Measurements from ENCODE around the gene AGAP1. TPM values are rescaled to one million over a fixed set of nuclear protein-coding genes. Genes with fewer than 3 reads are reported as not detected.

AGAP1 gene
- total and polyA plus RNA-seq, 9 donors: 5.7 to 32.2 (median 20.2) TPM

GRCh38 chr2:236001166-236001828 lies 507.5 kb downstream of the AGAP1 start:
- H3K4me3 ChIP-seq: no peak overlapping the region
- H3K9me3 ChIP-seq: no peaks in the 10 kb centered on the region
- H3K27ac ChIP-seq: no peak overlapping the region
- no peaks in the 10 kb centered on the region for H3K27me3 ChIP-seq
- no peak for DNase-seq
- no peaks in the 10 kb centered on the region for H3K4me1 ChIP-seq (ENCODE audit: insufficient read depth)
- intact Hi-C loops (cut with DNase I): no loop called here
- no peak for TF ChIP-seq EP300 (IDR thresholded peaks at IDR 0.05)
- TF ChIP-seq CTCF (IDR thresholded peaks at IDR 0.05): no peak
- no peak for TF ChIP-seq POLR2A (IDR thresholded peaks at IDR 0.05)
- H3K36me3 ChIP-seq: no peaks in the 10 kb centered on the region
- WGBS, 3 donors: 84 to 90% (median 86%) methylated on average over 20 of the region's 20 CpGs

- no peak overlapping the region for H3K4me3 ChIP-seq
- no peaks in the 10 kb centered on the region for H3K27me3 ChIP-seq
- H3K27ac ChIP-seq: no peak overlapping the region
- intact Hi-C loops (cut with DNase I): no loop called here
- DNase-seq: no peak
- TF ChIP-seq POLR2A (IDR thresholded peaks at IDR 0.05): no peak
- TF ChIP-seq EP300 (IDR thresholded peaks at IDR 0.05): no peak
- TF ChIP-seq CTCF (IDR thresholded peaks at IDR 0.05): no peak
- 91 to 92% (median 92%) methylated on average over 8 of the region's 8 CpGs for WGBS, 3 donors
- no peaks in the 10 kb centered on the region for H3K9me3 ChIP-seq
- H3K4me1 ChIP-seq (ENCODE audit: insufficient read depth): no peaks in the 10 kb centered on the region
- no peaks in the 10 kb centered on the region for H3K36me3 ChIP-seq
Observed at GRCh38 chr2:236001854-236002253, 508.0 kb downstream of the AGAP1 start.

GRCh38 chr2:236008006-236008405 lies 514.2 kb downstream of the AGAP1 start:
- WGBS, 3 donors: 77 to 91% (median 84%) methylated on average over 6 of the region's 6 CpGs
- DNase-seq: no peak
- Histone ChIP-seq H3K27ac (no peak overlapping the region), H3K36me3 (no peaks in the 10 kb centered on the region), H3K9me3 (no peaks in the 10 kb centered on the region), H3K4me1 (ENCODE audit: insufficient read depth) (no peaks in the 10 kb centered on the region), H3K27me3 (no peaks in the 10 kb centered on the region), H3K4me3 (no peak overlapping the region)
- TF ChIP-seq CTCF (IDR thresholded peaks at IDR 0.05) (no peak), POLR2A (IDR thresholded peaks at IDR 0.05) (no peak), EP300 (IDR thresholded peaks at IDR 0.05) (no peak)
- intact Hi-C loops (cut with DNase I): no loop called here

- no peak for TF ChIP-seq EP300 (IDR thresholded peaks at IDR 0.05)
- no peak for TF ChIP-seq POLR2A (IDR thresholded peaks at IDR 0.05)
- H3K27me3 ChIP-seq: no peaks in the 10 kb centered on the region
- no peak overlapping the region for H3K4me3 ChIP-seq
- WGBS, 3 donors: 95 to 96% (median 95%) methylated on average over 9 of the region's 9 CpGs
- H3K27ac ChIP-seq: no peak overlapping the region
- DNase-seq: no peak
- intact Hi-C loops (cut with DNase I): no loop called here
- H3K36me3 ChIP-seq: no peaks in the 10 kb centered on the region
- H3K4me1 ChIP-seq (ENCODE audit: insufficient read depth): no peaks in the 10 kb centered on the region
- H3K9me3 ChIP-seq: no peaks in the 10 kb centered on the region
Observed at GRCh38 chr2:236008857-236009256, 515.0 kb downstream of the AGAP1 start.

- no peaks in the 10 kb centered on the region for H3K27me3 ChIP-seq
- no peak overlapping the region for H3K27ac ChIP-seq
- no peaks in the 10 kb centered on the region for H3K9me3 ChIP-seq
- no peak for TF ChIP-seq POLR2A (IDR thresholded peaks at IDR 0.05)
- TF ChIP-seq CTCF (IDR thresholded peaks at IDR 0.05): no peak
- no peak for TF ChIP-seq EP300 (IDR thresholded peaks at IDR 0.05)
- 82 to 90% (median 84%) methylated on average over 15 of the region's 15 CpGs for WGBS, 3 donors
- intact Hi-C loops (cut with DNase I): no loop called here
- no peak for DNase-seq
- H3K36me3 ChIP-seq: no peaks in the 10 kb centered on the region
- H3K4me3 ChIP-seq: no peak overlapping the region
- H3K4me1 ChIP-seq (ENCODE audit: insufficient read depth): no peaks in the 10 kb centered on the region
Observed at GRCh38 chr2:236010920-236011685, 517.3 kb downstream of the AGAP1 start.
